H54 (cell line): Measurements from ENCODE around the gene CDK14.

Experiments used
- DNase-seq: peaks from one replicate; pipeline ENCODE4 v3.0.0; 2011; ENCODE audit warnings: low spot score, mixed read lengths; ENCODE audit not compliant: insufficient read length
- FAIRE-seq: peaks from 3 replicates; lab custom pipeline; 2011; peaks lifted over from hg19 to GRCh38; lab: Jason Lieb, UNC
- POLR2A ChIP-seq: IDR thresholded peaks from 2 replicates; pipeline ENCODE4 v1.6.1; 2011; ENCODE audit warnings: low read depth, mild to moderate bottlenecking, low read length

The CDK14 gene

DNA sequence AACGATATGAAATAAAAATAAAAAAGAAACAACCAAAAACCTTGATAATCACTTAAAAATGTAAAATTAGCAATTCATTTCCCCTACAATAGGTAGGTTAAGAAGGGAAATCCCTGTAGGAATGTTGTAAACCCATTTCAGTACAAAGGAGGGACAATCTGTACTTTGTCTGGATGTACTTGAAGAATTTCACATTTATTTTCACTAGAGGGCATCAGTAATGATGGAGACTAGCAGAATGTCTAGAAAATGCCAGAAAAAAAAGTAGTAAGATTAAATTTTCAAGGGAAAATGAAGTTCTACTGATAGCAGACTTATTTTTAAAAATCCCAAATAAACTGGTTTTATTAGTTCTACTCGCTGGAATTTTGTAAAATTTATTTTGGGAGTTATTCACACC is 459.1 kb downstream of the CDK14 start:
- TF ChIP-seq POLR2A, result no peak
- DNase-seq (no peak), FAIRE-seq (no peak)

DNA sequence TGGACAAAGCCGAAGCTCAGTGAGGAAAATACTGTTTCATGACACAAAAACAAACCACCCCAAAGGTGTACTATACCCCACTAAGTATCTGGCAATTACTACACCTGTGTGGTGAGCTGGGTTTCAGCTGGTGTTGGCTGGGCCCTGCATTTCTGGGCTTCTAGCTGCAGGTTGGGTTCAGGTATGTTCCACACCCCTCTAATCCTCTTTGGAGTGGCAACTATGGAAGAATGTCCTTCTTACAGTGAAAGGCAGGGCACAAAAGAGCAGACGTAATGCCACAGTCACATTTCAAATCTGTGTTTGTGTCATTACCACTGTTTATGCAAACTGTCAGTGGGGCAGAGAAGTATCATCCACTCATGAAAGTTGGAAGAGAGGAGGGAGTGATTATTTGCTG is 466.6 kb downstream of the CDK14 start:
- DNase-seq, result no peak
- no peak for TF ChIP-seq POLR2A
- FAIRE-seq, result no peak

DNA sequence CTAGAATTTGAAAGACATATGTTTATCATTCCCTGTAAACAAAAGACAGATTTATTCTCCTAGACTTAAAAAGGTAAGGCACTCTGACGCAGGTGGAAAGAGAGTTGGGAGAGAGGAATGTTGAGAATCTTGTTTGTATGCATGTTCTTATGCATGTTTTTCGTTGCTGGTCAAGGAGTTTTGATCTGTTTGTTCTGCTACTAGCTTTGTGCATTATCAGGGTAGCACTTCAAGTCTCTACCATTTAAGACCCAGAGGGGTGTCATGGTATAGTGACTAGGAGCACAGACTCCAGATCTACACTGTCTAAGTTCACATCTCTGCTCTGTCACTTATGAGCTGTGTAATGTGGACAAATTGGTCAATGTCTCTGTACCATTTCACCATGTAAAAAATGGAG is 467.9 kb downstream of the CDK14 start:
- no peak for TF ChIP-seq POLR2A
- DNase-seq (no peak), FAIRE-seq (no peak)

DNA sequence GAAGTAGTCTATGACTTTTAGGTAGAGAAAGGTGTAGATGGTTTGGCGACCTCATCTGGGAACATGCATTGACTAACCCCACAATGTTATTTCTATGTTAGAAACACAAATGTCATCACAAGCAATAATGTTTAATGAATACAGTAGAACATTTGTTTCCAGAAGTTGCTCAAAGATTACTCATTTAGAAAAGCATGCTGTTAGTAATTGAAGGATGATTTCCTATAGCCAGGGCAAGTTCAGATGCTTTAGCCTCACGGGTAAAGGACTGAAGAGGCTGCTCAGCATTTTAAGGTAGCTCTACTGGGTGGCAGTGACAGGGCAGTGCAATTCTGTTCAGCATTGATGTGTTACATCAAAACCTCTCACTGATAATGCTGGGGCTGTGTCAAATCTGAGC is 468.8 kb downstream of the CDK14 start:
- no peak for FAIRE-seq
- no peak for TF ChIP-seq POLR2A
- DNase-seq, result no peak

DNA sequence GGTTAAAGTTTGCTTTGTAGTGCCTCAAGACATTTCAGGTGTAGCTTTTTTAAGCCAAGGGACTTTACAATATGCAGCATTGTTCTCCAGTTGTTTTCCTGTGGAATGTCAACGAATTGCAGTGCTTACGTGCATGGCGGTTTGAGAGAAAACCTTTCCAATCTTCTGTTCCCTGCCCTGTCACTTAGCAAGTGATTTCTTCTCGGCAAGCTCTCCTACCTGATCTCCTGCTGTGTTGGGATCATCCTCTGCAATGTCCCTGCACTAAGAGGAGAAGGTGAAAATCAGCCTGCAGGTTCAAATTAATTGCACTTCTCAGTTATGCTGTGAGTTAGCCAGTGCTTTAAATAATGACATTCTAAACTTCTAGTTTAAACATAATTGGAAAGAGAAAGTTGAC is 470.5 kb downstream of the CDK14 start:
- no peak for FAIRE-seq
- no peak for TF ChIP-seq POLR2A
- DNase-seq, result no peak

DNA sequence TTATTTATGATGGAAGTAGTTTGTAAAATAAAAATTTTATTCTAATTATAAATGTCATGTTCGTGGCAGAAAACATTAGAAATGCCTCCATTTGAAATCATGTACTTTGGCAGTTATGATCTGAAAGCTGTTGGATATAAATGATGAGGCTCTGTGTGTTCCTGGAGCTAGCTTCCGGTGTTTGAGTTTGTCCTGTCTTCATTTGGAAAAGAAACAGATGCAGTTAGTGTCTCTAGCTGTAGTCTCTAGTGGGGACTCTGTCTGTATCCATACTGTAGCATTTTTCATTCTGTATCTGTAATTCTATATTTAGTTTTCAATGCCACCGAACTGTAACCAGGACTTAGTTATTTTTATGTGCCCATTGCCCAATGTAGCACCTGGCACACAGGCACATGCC is 471.1 kb downstream of the CDK14 start:
- DNase-seq (no peak), FAIRE-seq (no peak)
- no peak for TF ChIP-seq POLR2A

DNA sequence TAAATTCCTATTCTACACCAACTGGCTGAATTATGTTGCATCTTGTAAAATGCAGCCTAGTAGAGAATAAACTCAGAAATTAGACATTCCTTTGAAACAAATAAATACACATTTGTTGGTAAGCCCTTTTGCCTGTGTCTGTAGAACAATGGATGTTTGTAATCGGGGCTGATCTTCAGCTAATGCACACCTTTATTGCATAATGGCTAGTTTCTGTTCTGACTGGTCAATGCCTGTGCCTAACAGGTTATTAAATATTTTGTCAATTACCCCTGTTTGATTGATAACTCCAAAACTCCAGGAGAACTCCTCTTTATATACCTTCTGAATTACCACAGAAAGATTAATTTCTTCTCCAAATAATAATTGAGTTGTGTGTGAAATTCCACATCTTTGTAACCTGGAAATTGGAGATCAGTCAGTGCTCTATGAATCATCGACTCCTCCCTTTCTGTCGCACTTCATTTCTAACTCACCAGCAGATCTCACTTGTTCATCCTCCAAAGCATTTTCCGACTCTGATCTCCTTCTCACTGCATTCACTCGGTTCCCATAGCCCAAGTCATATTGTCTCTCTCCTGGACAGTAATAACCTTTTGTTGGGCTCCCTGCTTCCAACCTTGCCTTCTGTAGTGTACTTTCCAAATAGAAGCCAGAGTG is 472.1 kb downstream of the CDK14 start:
- no peak for DNase-seq
- FAIRE-seq, result no peak
- TF ChIP-seq POLR2A, result no peak

DNA sequence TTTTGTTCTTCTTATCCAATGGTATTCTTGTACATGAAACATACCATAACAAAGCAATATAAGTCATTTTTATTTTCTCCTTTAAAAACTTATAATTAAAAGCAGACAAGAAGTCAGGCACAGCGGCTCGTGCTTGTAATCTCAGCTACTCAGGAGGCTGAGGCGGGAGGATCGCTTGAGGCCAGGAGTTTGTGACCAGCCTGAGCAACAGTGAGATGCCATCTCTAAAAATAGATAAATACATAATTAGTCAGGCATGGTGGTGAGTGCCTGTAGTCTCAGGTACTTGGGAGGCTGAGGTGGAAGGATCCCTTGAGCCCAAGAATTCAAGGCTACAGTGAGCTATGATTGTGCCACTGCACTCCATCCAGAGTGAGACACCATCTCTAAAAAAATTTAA is 473.0 kb downstream of the CDK14 start:
- FAIRE-seq, result no peak
- no peak for DNase-seq
- TF ChIP-seq POLR2A, result no peak

DNA sequence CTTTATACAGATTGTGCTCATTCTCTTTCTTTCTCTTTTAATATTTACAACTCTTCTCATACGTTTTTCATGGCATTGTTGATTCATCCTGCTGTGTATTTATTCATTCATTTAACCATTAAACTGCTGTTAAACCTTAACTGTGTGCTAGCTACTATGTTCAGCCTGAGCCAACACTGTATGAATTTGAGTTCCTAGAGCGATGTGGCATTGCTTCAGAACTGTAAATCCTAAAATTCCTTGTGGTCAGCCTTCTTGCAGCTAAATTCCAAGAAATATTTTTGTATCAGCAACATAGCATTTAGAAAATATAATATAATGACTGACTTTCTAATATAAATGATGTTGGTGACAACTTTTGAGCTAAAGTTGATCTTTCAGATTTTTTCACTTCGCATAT is 483.4 kb downstream of the CDK14 start:
- DNase-seq (no peak), FAIRE-seq (no peak)
- no peak for TF ChIP-seq POLR2A

DNA sequence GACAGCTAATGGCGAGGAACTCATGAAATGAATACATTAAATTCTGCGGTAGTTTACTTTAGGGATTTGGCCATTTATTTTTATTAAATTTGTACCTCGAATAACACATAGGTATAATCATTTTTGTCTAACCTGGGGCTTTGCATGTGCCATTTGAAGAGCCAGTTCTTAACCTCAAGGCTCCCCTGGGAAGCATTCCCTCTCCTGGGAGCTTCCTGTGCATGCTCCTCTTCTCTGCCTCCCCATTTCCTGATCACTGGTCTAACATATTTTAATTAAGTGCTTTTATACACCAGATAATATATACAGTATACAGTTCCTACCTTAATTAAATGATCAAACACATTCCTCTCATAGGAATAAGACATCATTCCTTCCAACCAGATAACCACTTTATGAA is 484.2 kb downstream of the CDK14 start:
- no peak for FAIRE-seq
- no peak for TF ChIP-seq POLR2A
- no peak for DNase-seq

DNA sequence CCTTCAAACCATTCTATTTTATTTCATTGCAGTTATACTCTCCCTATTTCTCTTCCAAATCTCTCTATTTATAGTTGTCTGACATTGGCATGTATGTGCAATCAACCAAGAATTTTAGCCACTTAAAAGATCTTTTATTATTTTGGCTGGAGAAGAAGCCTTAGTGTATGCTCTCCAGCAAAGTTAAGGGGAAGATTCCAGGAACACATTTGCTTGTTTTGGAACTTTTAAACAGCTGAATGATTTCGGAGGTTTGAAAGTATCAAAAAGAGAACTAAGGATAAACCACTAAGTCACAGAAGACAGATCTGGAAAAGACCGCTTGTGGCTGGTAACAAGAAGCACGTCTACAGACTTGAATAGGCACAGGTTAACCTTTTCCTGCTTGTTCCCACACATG is 485.9 kb downstream of the CDK14 start:
- no peak for DNase-seq
- FAIRE-seq, result no peak
- no peak for TF ChIP-seq POLR2A

DNA sequence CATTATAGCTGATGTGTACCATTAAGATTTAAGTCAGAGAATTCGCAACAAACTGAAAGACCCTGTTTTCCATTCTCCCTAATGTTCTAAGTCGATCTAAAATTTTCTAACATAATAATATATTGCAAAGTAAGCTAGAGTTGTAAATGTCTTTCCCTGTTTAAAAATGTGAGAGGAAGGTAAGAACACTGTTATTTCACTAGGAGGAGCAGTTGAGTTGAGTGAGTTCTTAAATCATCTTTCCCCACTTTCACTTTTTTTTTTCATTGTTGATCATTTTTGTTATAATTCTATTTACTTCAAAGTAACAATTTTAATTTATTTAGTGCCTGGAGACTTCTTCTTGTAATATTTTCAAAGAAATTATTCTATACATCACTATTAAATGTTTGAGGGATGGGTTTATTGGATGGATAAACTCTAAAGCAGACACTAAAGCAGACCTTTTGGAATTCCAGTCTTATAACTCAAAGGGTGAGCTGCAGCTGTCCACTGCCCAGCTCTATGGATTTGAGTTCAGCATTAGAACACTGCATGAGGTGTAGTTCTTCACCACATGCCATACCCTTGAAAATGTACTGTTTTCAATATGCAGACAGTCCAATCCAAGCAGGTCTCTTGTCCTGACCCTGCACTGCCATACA is 486.9 kb downstream of the CDK14 start:
- no peak for TF ChIP-seq POLR2A
- no peak for DNase-seq
- FAIRE-seq, result peak; percentile 61

DNA sequence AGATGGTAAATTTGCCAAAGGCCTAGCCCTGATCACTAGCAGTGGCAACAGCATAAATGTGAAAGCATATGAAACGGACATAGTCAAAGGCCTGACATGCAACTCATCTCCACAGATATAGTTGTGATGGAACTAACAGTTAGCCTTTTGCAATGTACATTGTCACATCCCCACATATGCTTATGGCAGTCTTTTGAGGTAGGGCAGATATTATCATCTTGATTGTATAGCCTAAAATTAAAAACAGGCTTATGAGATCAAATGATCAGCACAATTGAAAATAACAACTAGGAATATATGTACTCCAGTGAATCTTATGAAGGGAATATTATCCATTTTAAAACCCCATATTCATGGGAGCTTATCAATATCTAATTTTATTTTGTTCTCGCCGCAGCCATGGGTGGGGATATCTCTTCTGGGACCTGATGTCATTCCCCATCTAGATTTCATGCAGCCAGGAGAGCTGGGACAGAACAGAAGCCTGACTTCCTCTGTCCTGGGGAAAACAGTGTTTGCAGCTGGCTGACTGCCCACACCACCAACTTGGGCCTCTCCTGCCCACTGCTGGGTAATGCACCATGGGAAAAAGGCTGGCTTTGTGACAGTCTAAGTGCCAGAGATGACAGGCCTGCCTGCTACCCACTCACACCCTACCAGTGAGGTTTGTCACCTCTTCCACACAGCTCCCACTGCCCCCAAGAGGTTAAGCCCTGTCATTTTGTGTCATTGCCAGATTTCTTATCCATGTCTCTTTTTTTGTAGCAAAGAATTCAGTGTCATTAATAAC is 487.9 kb downstream of the CDK14 start:
- DNase-seq (no peak), FAIRE-seq (no peak)
- no peak for TF ChIP-seq POLR2A

DNA sequence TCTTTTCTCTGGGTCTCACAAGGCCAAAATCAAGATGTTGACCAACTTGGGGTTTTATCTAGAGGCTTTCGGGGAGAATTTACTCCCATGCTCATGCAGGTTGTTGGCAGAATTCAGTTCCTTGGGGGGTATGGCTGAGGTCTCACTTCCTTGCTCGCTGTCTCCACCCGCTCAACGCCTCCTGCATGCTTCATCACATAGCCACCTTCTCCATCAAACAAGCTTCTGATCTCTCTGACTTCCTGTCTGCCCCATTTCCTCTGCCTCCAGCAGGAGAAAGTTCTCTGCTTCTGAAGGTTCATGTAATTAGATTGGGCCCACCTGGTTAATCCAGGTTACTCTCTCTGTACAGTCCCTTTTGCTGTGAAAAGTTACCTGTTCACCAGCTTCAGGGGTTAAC is 489.1 kb downstream of the CDK14 start:
- FAIRE-seq (no peak), DNase-seq (no peak)
- TF ChIP-seq POLR2A, result no peak
